ENCODE data around the gene TUBA4B.
"Not testable (repeated sequence)": the region's sequence is repeated elsewhere in the genome, so short reads cannot be mapped to it uniquely, and the experiment has no call there.

TUBA4B gene

DNA sequence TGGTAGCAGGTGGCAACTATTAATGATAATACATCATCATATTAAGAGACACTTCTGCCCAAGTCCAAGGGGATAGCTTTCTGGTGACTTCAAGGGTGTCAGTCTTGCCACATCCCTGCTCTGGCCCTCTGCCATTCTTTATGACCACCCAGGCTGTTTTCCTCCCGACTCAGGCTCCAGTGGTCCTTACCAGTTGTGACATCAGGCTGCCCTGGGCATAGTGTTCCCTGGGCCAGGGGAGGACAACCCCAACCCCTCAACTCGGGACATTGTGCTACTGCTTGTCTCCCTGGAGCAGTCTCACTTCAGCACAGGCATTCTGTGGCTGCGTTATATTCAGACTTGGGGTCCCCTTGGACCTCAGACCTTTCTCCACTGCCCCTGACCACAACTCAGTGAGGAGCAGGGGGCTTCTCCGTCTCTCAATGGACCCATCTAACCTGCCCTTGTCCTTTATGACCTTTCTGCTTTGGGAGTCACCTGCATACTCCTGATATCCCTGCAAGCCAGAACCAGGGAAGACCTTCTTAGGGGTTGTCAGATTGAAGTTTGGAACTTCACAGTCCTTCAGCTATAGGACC is 39.0 kb downstream of the TUBA4B start:
- DNase-seq (ENCODE audit: low read depth), result no peak

GRCh38 chr2:219292616-219293015 is 39.6 kb downstream of the TUBA4B start:
- no peak for DNase-seq (ENCODE audit: low read depth)

- DNase-seq (ENCODE audit: low read depth), result no peak
Observed at GRCh38 chr2:219293736-219294231, 40.7 kb downstream of the TUBA4B start.

DNA sequence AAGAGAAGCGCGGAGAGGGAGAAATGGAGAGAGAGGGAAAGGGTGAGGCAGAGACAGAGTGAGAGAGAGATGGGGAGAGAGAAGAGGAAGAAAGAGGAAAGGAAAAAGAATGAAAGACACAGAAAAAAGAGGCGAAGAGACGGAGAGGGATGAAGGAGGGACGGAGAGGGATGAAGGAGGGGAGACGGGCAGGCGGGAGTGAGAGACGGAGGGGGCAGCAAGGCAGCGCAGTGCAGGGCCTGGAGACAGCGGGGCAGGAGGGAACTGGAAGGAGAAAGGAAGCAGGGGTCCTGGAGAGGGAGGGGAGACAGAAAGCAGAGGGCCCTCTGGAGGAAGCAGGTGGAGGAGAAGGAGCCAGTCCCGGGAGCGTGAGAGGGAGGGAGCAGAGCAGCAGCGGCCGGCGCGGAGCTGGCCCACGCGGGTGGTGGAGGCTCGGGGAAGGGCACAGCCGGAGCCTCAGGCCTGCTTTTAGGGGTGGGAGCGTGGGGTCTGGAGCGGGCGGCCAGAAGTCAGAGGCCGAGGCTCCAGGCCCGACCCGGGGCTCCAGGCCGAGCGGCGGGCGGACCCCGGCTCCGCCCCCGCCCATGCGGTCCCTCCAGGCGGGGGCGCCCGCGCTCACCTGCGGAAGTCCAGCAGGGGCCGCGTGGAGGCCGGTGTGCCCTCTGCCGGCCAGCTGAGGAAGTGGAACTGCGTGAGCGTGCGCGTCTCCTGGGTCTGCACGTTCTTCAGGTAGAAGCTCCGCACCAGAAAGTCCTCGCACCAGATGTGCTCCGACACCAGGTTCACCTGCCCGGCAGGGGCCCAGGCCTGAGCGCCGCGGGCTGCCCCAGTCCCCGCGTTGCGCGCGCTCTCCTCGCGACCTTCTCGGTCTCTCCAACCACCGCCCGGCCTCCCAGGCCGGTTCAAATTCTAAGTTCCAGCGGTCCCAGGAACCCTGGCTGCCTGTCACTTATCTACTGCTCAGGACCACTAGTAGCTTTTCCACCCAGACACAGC is 41.6 kb downstream of the TUBA4B start:
- peak; percentile 27 for DNase-seq (ENCODE audit: low read depth)

DNA sequence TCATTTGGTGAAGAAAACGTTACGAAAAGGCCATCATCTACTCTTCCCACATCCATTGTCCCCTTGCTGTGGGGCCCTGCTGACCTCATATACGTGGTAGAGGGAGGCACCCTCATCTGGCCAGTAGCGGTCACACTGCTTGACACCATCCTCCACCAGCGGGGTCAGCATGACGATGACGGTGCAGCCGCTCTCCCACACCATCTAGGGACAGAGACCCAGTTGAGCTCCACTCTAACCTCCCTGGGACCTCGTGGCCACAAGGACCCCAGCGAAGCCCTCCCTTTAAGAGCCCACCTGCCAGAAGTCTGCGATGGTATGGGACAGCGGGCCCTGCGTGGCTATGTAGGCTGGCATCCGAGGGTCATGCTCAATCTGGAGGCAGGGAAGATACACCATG is 43.1 kb downstream of the TUBA4B start:
- DNase-seq (ENCODE audit: low read depth), result no peak

DNA sequence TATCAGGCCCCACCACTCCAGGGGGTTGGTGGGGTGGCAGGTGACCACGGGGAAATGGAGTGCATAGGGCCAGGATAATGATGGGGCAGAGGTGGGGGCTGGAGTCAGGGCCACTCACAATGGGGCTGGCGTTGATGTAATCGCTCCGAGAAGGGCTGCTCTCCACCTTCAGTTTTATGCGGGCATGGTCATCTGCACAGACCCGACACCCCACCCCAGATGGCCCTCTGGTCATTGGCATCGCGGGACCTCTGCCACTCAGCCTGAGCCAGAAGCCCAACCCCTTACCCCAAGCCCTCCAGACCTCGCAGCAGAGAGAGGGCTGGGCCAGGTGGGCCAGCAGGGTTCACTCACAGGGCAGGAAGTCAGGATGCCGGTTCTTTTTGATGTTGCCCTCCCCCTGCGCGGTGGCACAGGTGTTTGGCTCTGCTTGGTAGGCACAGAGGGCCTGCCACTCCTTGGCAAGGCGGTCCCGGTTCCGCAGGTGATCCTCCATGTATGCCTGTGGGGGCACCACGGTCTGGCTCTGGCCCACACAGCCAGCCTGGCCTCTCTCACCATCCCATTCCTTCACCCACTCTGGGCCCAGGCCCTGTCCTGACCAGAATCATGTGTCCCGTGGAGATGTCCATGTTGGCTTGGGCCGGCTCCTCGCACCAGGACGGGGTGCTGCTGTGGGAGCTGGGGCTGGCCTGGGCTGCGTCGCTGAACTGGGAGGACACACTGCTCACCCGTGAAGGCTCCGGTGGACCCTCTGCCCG is 43.8 kb downstream of the TUBA4B start:
- DNase-seq (ENCODE audit: low read depth), result no peak

DNA sequence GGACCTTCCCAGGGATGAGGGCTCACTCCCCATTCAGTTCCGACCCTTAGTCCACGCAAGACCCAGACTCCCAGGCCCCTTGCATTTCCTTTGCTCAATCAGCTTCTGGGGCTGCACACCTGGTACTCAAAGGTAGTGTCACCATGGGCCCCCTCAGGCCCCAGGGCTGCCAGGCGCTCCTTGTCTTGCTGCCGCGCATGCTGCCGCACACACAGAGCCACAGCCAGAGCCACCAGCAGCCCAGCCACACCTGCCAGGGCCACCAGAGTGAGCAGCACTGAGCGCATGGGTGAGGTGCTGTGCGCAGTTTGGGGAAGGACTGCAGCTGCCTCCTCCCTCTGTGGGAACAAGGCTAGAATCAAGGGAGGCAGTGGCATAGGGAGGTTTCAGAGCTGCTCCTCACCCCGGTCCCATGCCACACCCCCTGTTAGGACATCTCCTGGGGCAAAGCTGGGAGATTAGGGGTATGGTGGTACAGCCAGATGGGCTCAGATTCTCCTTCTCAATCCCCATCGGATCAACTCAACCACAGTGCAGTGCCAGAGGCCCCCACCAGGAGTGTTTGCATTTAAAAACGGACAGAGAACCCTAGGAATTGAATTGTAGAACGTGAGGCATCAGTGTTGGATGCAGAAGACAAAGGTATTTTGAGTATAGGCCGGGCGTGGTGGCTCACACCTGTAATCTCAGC is 44.9 kb downstream of the TUBA4B start:
- no peak for DNase-seq (ENCODE audit: low read depth)

GRCh38 chr2:219298759-219299371 is 45.8 kb downstream of the TUBA4B start:
- DNase-seq (ENCODE audit: low read depth), result no peak

DNA sequence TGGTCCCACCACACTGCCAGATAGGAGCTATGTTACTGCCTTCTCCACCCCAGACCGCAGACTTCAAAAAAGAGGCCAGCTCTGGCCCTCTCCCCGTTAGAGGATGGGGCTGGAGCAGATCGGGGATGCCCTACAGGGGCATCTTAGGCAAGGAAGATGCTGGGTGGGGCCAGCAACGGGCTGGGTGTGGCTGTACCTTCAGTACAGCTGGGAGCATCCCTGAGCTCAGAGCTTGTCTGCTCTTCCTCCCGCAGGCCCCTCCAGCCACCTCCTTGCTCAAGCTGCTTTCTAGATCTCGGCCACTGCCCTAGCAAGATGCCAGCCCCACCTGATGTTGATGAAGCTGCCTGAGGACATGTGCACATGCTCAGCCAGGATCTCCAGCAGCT is 46.3 kb downstream of the TUBA4B start:
- DNase-seq (ENCODE audit: low read depth), result no peak

DNA sequence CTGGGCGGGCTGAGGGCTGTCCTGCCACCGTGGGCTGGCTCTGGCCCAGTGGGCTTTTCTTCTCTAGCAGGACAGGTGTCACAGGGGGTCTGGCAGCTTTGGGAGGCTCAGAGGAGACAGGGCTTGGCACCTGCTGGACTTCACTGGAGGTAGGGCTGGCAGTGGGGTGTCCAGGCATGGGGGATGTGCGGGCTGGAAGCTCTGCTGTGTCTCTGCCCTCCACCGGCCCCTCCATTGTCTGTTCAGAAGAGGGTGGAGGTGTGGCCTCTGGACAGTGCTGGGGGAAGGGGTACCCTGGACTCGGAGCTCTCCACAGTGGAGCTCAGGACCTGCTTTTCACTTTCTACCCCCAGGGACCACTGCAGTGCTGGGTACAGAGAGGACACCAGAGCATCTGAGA is 47.0 kb downstream of the TUBA4B start:
- no peak for DNase-seq (ENCODE audit: low read depth)

- no peak for DNase-seq (ENCODE audit: low read depth)
Observed at GRCh38 chr2:219302412-219302968, 49.4 kb downstream of the TUBA4B start.

DNA sequence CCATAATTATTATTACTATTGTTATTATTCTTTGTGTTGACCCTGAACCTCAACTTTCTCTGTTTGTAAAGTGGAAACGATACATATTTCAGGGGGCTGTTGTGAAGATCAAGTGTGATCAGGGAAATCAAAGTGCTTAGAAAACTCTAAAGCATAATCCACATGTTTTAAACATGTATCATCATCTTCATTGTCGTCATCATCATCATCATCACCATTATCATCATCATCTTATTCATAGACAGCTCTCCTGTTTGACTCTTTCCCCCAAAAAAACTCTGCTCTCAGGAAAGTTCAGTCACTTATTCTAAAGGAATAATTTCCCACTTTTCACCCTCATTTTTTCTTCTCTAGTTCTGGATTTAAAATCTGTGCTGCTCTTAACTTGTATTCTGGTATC is 51.2 kb downstream of the TUBA4B start:
- DNase-seq (ENCODE audit: low read depth), result no peak

DNA sequence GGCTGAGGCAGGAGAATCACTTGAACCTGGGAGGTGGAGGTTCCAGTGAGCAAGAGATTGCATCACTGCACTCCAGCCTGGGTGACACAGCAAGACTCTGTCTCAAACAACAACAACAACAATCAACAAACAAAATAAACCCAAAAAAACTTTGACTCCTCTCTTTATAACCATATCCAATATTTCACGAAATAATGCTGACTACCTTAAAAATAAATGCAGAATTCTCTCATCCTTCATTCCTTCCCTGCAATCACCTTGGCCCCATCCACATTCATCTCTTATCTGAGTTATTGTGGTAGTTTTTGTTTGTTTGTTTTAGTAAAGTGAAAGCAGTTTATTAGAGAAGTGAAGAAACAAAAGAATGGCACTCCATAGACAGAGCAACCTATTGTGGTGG is 53.0 kb downstream of the TUBA4B start:
- DNase-seq (ENCODE audit: low read depth), result no peak

- no peak for DNase-seq (ENCODE audit: low read depth)
Observed at GRCh38 chr2:219308142-219309101, 55.4 kb downstream of the TUBA4B start.

GRCh38 chr2:219309278-219309677 is 56.2 kb downstream of the TUBA4B start, which contains the start of gene PTPRN:
Gene PTPRN, minus strand, starts transcription at chr2:219309401. Its CDS starts 69 bp downstream, at chr2:219309332.
- DNase-seq (ENCODE audit: low read depth), result no peak

DNA sequence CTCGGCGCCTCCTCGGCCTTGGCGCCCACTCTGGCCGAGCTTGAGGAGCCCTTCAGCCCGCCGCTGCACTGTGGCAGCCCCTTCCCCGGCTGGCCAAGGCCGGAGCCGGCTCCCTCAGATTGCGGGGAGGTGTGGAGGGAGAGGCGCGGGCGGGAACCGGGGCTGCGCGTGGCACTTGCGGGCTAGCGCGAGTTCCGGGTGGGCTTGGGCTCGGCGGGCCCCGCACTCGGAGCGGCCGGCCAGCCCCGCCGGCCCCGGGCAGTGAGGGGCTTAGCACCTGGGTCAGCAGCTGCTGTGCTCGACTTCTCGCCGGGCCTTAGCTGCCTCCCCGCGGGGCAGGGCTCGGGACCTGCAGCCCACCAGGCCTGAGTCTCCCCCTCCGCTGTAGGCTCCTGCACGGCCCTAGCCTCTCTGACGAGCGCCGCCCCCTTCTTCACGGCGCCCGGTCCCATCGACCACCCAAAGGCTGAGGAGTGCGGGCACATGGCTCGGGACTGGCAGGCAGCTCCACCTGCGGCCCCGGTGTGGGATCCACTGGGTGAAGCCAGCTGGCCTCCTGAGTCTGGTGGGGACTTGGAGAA is 59.7 kb downstream of the TUBA4B start:
- DNase-seq (ENCODE audit: low read depth), result not testable (repeated sequence)

GRCh38 chr2:219314804-219315468 is 61.9 kb downstream of the TUBA4B start:
- no peak for DNase-seq (ENCODE audit: low read depth)
